HG02798 (cell line): ENCODE results near the gene ENTPD8.
"Not testable (repeated sequence)": the region's sequence is repeated elsewhere in the genome, so short reads cannot be mapped to it uniquely, and the experiment has no call there.

Experiments used
- ATAC-seq: cut with Tn5 transposase; IDR thresholded peaks from one replicate; pipeline ENCODE4 v1.9.1; 2021; ENCODE audit warnings: mild to moderate bottlenecking; ENCODE audit not compliant: unreplicated experiment, poor library complexity

ENTPD8 gene

GRCh38 chr9:137477778-137478612 is 36.8 kb upstream of the ENTPD8 start:
- no peak for ATAC-seq

GRCh38 chr9:137476856-137477255 is 35.7 kb upstream of the ENTPD8 start:
- no peak for ATAC-seq

GRCh38 chr9:137475666-137476065 is 34.5 kb upstream of the ENTPD8 start:
- ATAC-seq = no peak

- ATAC-seq = no peak
These were observed 33.1 kb upstream of the ENTPD8 start for GRCh38 chr9:137474271-137474670.

- ATAC-seq = no peak
These were observed 29.6 kb upstream of the ENTPD8 start for GRCh38 chr9:137470785-137471184.

- no peak for ATAC-seq
These were observed 26.7 kb upstream of the ENTPD8 start for GRCh38 chr9:137467896-137468295.

- ATAC-seq = no peak
These were observed 26.0 kb upstream of the ENTPD8 start for GRCh38 chr9:137467161-137467581.

- ATAC-seq = not testable (repeated sequence)
These were observed 25.4 kb upstream of the ENTPD8 start for GRCh38 chr9:137466389-137467085.

GRCh38 chr9:137465720-137466388 is 24.7 kb upstream of the ENTPD8 start:
- ATAC-seq = no peak

GRCh38 chr9:137465000-137465719 is 24.0 kb upstream of the ENTPD8 start:
- ATAC-seq = no peak

- no peak for ATAC-seq
These were observed 23.3 kb upstream of the ENTPD8 start for GRCh38 chr9:137464291-137464999.

- ATAC-seq = no peak
These were observed 22.8 kb upstream of the ENTPD8 start for GRCh38 chr9:137463931-137464290.

- no peak for ATAC-seq
These were observed 22.1 kb upstream of the ENTPD8 start for GRCh38 chr9:137462986-137463930.

GRCh38 chr9:137462396-137462985 is 21.3 kb upstream of the ENTPD8 start:
- ATAC-seq = no peak

- ATAC-seq = peak; percentile 63
These were observed 20.7 kb upstream of the ENTPD8 start for GRCh38 chr9:137461663-137462395.

GRCh38 chr9:137461316-137461662 is 20.1 kb upstream of the ENTPD8 start:
- no peak for ATAC-seq

GRCh38 chr9:137460363-137461315 is 19.5 kb upstream of the ENTPD8 start:
- ATAC-seq = no peak
